Endothelial cell (in vitro differentiated cells): ENCODE results near the gene NLGN1. TPM values are rescaled to one million over a fixed set of nuclear protein-coding genes. Genes with fewer than 3 reads are reported as not detected.

Experiments
- DNase-seq: peaks from one replicate; pipeline ENCODE4 v3.0.0; 2021; ENCODE audit warnings: low spot score
- H3K27ac Mint-ChIP-seq: one replicate; pipeline ENCODE4 v1.8.0; 2021; ENCODE audit warnings: mixed read lengths, inconsistent platforms; ENCODE audit not compliant: unreplicated experiment
- H3K27me3 Mint-ChIP-seq: one replicate; pipeline ENCODE4 v1.8.0; 2021; ENCODE audit warnings: mild to moderate bottlenecking, moderate library complexity, mixed read lengths, inconsistent platforms; ENCODE audit not compliant: unreplicated experiment
- H3K36me3 Mint-ChIP-seq: one replicate; pipeline ENCODE4 v1.8.0; 2021; ENCODE audit warnings: mild to moderate bottlenecking, low read depth, mixed read lengths, inconsistent platforms; ENCODE audit not compliant: unreplicated experiment
- H3K4me1 Mint-ChIP-seq: one replicate; pipeline ENCODE4 v1.8.0; 2021; ENCODE audit warnings: mild to moderate bottlenecking, mixed read lengths, inconsistent platforms; ENCODE audit not compliant: unreplicated experiment
- H3K4me3 Mint-ChIP-seq: one replicate; pipeline ENCODE4 v1.8.0; 2021; ENCODE audit warnings: mild to moderate bottlenecking, mixed read lengths, inconsistent platforms; ENCODE audit not compliant: unreplicated experiment
- H3K9me3 Mint-ChIP-seq: one replicate; pipeline ENCODE4 v1.8.0; 2021; ENCODE audit warnings: mixed read lengths, inconsistent platforms; ENCODE audit not compliant: unreplicated experiment
- CTCF ChIP-seq: fragments of 200-600 bp; sonication (generic); IDR thresholded peaks from one replicate; pipeline ENCODE4 v1.5.0; 2021; ENCODE audit warnings: antibody characterized with exemption; ENCODE audit not compliant: unreplicated experiment
- total RNA-seq: library from RNA; stranded (reverse); fragmentation: NEBNext Ultra II Directional; extraction: Animal tissue kit (Norgen Biotek cat#: 25700); gene quantifications from one replicate; pipeline ENCODE4 v1.2.1, GENCODE V29; 2021; ENCODE audit not compliant: unreplicated experiment

Gene NLGN1
- total RNA-seq, 1 donor from 2014 or later = 27.6 TPM

GRCh38 chr3:173748105-173748504 lies 350.6 kb downstream of the NLGN1 start:
- no peak for TF ChIP-seq CTCF
- no peak overlapping the region for H3K4me3 Mint-ChIP-seq
- no peaks in the 10 kb centered on the region for H3K27me3 Mint-ChIP-seq
- no peak for DNase-seq
- peaks cover 45% of the 10 kb centered on the region for H3K4me1 Mint-ChIP-seq
- peak overlapping the region; percentile 6 for H3K27ac Mint-ChIP-seq
- H3K9me3 Mint-ChIP-seq = no peaks in the 10 kb centered on the region
- H3K36me3 Mint-ChIP-seq = no peaks in the 10 kb centered on the region

GRCh38 chr3:173750095-173750494 lies 352.6 kb downstream of the NLGN1 start:
- DNase-seq = no peak
- no peaks in the 10 kb centered on the region for H3K36me3 Mint-ChIP-seq
- TF ChIP-seq CTCF = no peak
- no peaks in the 10 kb centered on the region for H3K9me3 Mint-ChIP-seq
- no peak overlapping the region for H3K4me3 Mint-ChIP-seq
- peaks cover 31% of the 10 kb centered on the region for H3K4me1 Mint-ChIP-seq
- H3K27ac Mint-ChIP-seq = peak overlapping the region; percentile 72
- H3K27me3 Mint-ChIP-seq = no peaks in the 10 kb centered on the region

- Mint-ChIP-seq H3K9me3 (no peaks in the 10 kb centered on the region), H3K27me3 (no peaks in the 10 kb centered on the region), H3K27ac (no peak overlapping the region), H3K4me3 (no peak overlapping the region), H3K36me3 (no peaks in the 10 kb centered on the region), H3K4me1 (peaks cover 31% of the 10 kb centered on the region)
- no peak for DNase-seq
- TF ChIP-seq CTCF = no peak
Observed at GRCh38 chr3:173750591-173750990, 353.0 kb downstream of the NLGN1 start.

GRCh38 chr3:173753593-173753992 lies 356.0 kb downstream of the NLGN1 start:
- H3K27ac Mint-ChIP-seq = no peak overlapping the region
- H3K27me3 Mint-ChIP-seq = no peaks in the 10 kb centered on the region
- no peak overlapping the region for H3K4me3 Mint-ChIP-seq
- no peaks in the 10 kb centered on the region for H3K9me3 Mint-ChIP-seq
- TF ChIP-seq CTCF = no peak
- no peaks in the 10 kb centered on the region for H3K36me3 Mint-ChIP-seq
- peaks cover 15% of the 10 kb centered on the region for H3K4me1 Mint-ChIP-seq
- DNase-seq = no peak

DNA sequence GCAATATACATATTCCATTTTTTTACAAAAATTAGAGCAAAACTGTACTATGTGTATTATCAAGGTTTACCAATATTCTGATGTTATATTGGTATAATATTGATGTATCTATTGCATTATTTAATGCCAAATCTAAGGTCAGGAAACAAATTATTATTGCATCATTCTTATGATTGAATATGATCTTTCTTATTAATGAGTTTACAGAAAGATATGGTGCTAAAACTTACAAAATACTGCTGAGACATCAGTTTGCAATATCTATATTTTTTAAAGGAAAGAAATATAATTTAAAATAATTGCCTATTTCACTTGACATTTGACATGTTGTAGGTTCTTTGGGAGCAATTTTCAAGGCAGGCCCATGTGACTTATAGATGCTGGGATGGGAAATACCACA lies 357.6 kb downstream of the NLGN1 start:
- DNase-seq = no peak
- Mint-ChIP-seq H3K4me3 (no peak overlapping the region), H3K36me3 (no peaks in the 10 kb centered on the region), H3K9me3 (no peaks in the 10 kb centered on the region), H3K4me1 (peaks cover 5% of the 10 kb centered on the region), H3K27me3 (no peaks in the 10 kb centered on the region), H3K27ac (no peak overlapping the region)
- TF ChIP-seq CTCF = no peak
